SK-N-SH (cell line): Measurements from ENCODE around the gene SNTG2. TPM values are rescaled to one million over a fixed set of nuclear protein-coding genes. Genes with fewer than 3 reads are reported as not detected.

Experiments
- CTCF ChIA-PET: fragments of 300-600, 350-600 bp; formaldehyde crosslinking; extraction: SDS; loops from one replicate; lab custom pipeline; 2021; lab: Yijun Ruan, JAX
- POLR2A ChIA-PET: fragments of 350-600 bp; sonication (Branson Sonifier 250); formaldehyde crosslinking; extraction: SDS; loops from one replicate; lab custom pipeline; 2020; ENCODE audit warnings: antibody characterized with exemption, inconsistent platforms; lab: Yijun Ruan, JAX
- DNase-seq: peaks from one replicate; pipeline ENCODE4 v3.0.0; 2012
- H2AFZ ChIP-seq: fragments of 200-600 bp; sonication (generic); 2 replicates; pipeline ENCODE4 v1.8.1; 2016; ENCODE audit warnings: antibody characterized with exemption, mild to moderate bottlenecking, low read depth
- H3F3A ChIP-seq: fragments of 200-600 bp; sonication (generic); replicated peaks from 2 replicates; pipeline ENCODE3; 2016; ENCODE audit warnings: antibody characterized with exemption, mild to moderate bottlenecking; ENCODE audit not compliant: insufficient read depth
- H3K27ac ChIP-seq, 2 experiments: fragments of 200-500 bp in 1 of 2; fragments of 200-600 bp in 1 of 2; sonication (Bioruptor generic) in 1 of 2; sonication (generic), shearing (Covaris generic) in 1 of 2; 2 replicates each; pipeline versions ENCODE4 v1.5.1 to v1.6.1; 2014 to 2016; ENCODE audit warnings: low read depth in 2 of 2, inconsistent platforms in 1 of 2, low read length in 1 of 2, mild to moderate bottlenecking in 1 of 2, mixed read lengths in 1 of 2
- H3K27me3 ChIP-seq: fragments of 200-600 bp; sonication (generic), shearing (Covaris generic); 2 replicates; pipeline ENCODE4 v1.6.1; 2016; ENCODE audit warnings: mixed run types; ENCODE audit not compliant: insufficient read depth
- H3K36me3 ChIP-seq, 2 experiments: fragments of 200-500 bp in 1 of 2; fragments of 200-600 bp in 1 of 2; sonication (Bioruptor generic) in 1 of 2; sonication (generic) in 1 of 2; replicated peaks in 1 of 2; 2 replicates each; pipeline versions ENCODE3 to v1.5.1; 2014 to 2016; ENCODE audit warnings: low read length in 1 of 2, mild to moderate bottlenecking in 1 of 2; ENCODE audit not compliant: insufficient read depth in 2 of 2, control insufficient read depth in 1 of 2
- H3K4me1 ChIP-seq, 2 experiments: fragments of 200-500 bp in 1 of 2; fragments of 200-600 bp in 1 of 2; sonication (Bioruptor generic) in 1 of 2; sonication (generic), shearing (Covaris generic) in 1 of 2; 2 replicates each; pipeline versions ENCODE4 v1.5.1 to v1.6.1; 2014 to 2016; ENCODE audit warnings: low read depth in 1 of 2, low read length in 1 of 2, mixed run types in 1 of 2; ENCODE audit not compliant: insufficient read depth in 2 of 2, control insufficient read depth in 1 of 2
- H3K4me2 ChIP-seq: fragments of 200-600 bp; sonication (generic), shearing (Covaris generic); 2 replicates; pipeline ENCODE4 v1.6.1; 2017; ENCODE audit warnings: mixed run types
- H3K4me3 ChIP-seq, 2 experiments: fragments of 200-500 bp in 1 of 2; fragments of 200-600 bp in 1 of 2; sonication (Bioruptor generic) in 1 of 2; sonication (generic), shearing (Covaris generic) in 1 of 2; 2 replicates each; pipeline versions ENCODE4 v1.5.1 to v1.8.1; 2014 to 2016; ENCODE audit warnings: low read depth in 2 of 2, inconsistent platforms in 1 of 2, low read length in 1 of 2, mild to moderate bottlenecking in 1 of 2, mixed read lengths in 1 of 2, moderate library complexity in 1 of 2
- H3K79me2 ChIP-seq: fragments of 200-600 bp; sonication (generic); 2 replicates; pipeline ENCODE4 v1.8.1; 2017; ENCODE audit warnings: mild to moderate bottlenecking; ENCODE audit not compliant: insufficient read depth
- H3K9ac ChIP-seq: fragments of 200-600 bp; sonication (generic); 2 replicates; pipeline ENCODE4 v1.6.1; 2017; ENCODE audit warnings: mixed run types
- H3K9me2 ChIP-seq: fragments of 200-600 bp; sonication (generic); 2 replicates; pipeline ENCODE4 v1.6.1; 2017; ENCODE audit warnings: mixed run types
- H3K9me3 ChIP-seq: fragments of 200-600 bp; sonication (generic); 2 replicates; pipeline ENCODE4 v1.6.1; 2017; ENCODE audit warnings: mixed run types, mild to moderate bottlenecking, moderate library complexity
- H4K20me1 ChIP-seq: fragments of 200-600 bp; sonication (generic); 2 replicates; pipeline ENCODE4 v1.6.1; 2017; ENCODE audit warnings: mild to moderate bottlenecking, mixed run types; ENCODE audit not compliant: insufficient read depth
- CHD2 ChIP-seq: fragments of 150-350 bp; IDR thresholded peaks from 2 replicates; pipeline ENCODE4 v1.6.1; 2018; ENCODE audit warnings: low read length; ENCODE audit not compliant: partially characterized antibody
- ELF1 ChIP-seq: IDR thresholded peaks from 2 replicates; pipeline ENCODE4 v1.4.0; 2012
- EZH2phosphoT487 ChIP-seq: fragments of 200-600 bp; sonication (generic); IDR thresholded peaks from 2 replicates; pipeline ENCODE4 v1.6.1; 2017; ENCODE audit warnings: low read depth, mixed run types, mild to moderate bottlenecking, antibody characterized with exemption, moderate library complexity, borderline replicate concordance
- FOXM1 ChIP-seq: IDR thresholded peaks from 2 replicates; pipeline ENCODE4 v1.4.0; 2012; ENCODE audit warnings: low read depth, mild to moderate bottlenecking
- GABPA ChIP-seq: IDR thresholded peaks from 2 replicates; pipeline ENCODE4 v1.4.0; 2012; ENCODE audit warnings: low read depth, mild to moderate bottlenecking
- GATA2 ChIP-seq: sonication (generic); formaldehyde crosslinking; IDR thresholded peaks from 2 replicates; pipeline ENCODE4 v1.5.0; 2020; ENCODE audit warnings: mild to moderate bottlenecking, missing genetic modification reagents
- MEF2A ChIP-seq: IDR thresholded peaks from 2 replicates; pipeline ENCODE4 v1.4.0; 2012; ENCODE audit warnings: low read depth, borderline replicate concordance
- MXI1 ChIP-seq: IDR thresholded peaks from 2 replicates; pipeline ENCODE4 v1.6.1; 2012; ENCODE audit warnings: mild to moderate bottlenecking, low read depth, low read length, improper control_type of control experiment
- NFIC ChIP-seq: IDR thresholded peaks from 2 replicates; pipeline ENCODE4 v1.4.0; 2012; ENCODE audit warnings: borderline replicate concordance
- POLR2AphosphoS5 ChIP-seq: IDR thresholded peaks from 2 replicates; pipeline ENCODE4 v1.6.1; 2012; ENCODE audit warnings: low read depth, low read length
- RAD21 ChIP-seq: IDR thresholded peaks from 2 replicates; pipeline ENCODE4 v1.6.1; 2012; ENCODE audit warnings: mild to moderate bottlenecking, low read length
- TAF1 ChIP-seq: IDR thresholded peaks from 2 replicates; pipeline ENCODE4 v1.6.1; 2012; ENCODE audit warnings: low read depth, mild to moderate bottlenecking, low read length, moderate library complexity, borderline replicate concordance
- TEAD4 ChIP-seq: IDR thresholded peaks from 2 replicates; pipeline ENCODE4 v1.4.0; 2012; ENCODE audit warnings: mild to moderate bottlenecking, borderline replicate concordance; ENCODE audit not compliant: insufficient read depth
- YY1 ChIP-seq: IDR thresholded peaks from 2 replicates; pipeline ENCODE4 v1.4.0; 2012; ENCODE audit warnings: low read depth, mild to moderate bottlenecking
- WGBS: methylation state at CpG from one replicate; pipeline ENCODE4 v1.1.6; 2017; ENCODE audit warnings: low lambda C conversion rate; 5-methylcytosine and 5-hydroxymethylcytosine counted together
- polyA plus RNA-seq, 3 experiments: library from polyadenylated mRNA; depleted of rRNA; stranded (reverse); fragments of >200 nt; gene quantifications; 2 replicates each; pipeline ENCODE4 v1.2.3, GENCODE V29; 2012
- TF ChIP-seq, protein P1 (sequence below): IDR thresholded peaks from 2 replicates; pipeline ENCODE4 v1.4.0; 2012; ENCODE audit warnings: low read depth, borderline replicate concordance
- TF ChIP-seq, protein P2 (sequence below): fragments of 150-350 bp; IDR thresholded peaks from 2 replicates; pipeline ENCODE4 v1.6.1; 2017; ENCODE audit warnings: antibody characterized with exemption, low read length, low read depth, borderline replicate concordance
- TF ChIP-seq, protein P3 (sequence below): IDR thresholded peaks from 2 replicates; pipeline ENCODE4 v1.4.0; 2012; ENCODE audit warnings: low read depth
- TF ChIP-seq, protein P4 (sequence below): fragments of 200-600 bp; sonication (generic); IDR thresholded peaks from 2 replicates; pipeline ENCODE4 v1.6.1; 2017; ENCODE audit warnings: antibody characterized with exemption, mild to moderate bottlenecking, moderate library complexity
- TF ChIP-seq, protein P5 (sequence below): IDR thresholded peaks from 2 replicates; pipeline ENCODE4; 2012
- TF ChIP-seq, protein P6 (sequence below): IDR thresholded peaks from 2 replicates; pipeline ENCODE4 v1.6.1; 2012; ENCODE audit warnings: mild to moderate bottlenecking, low read depth, low read length, moderate library complexity

SNTG2 gene
- polyA plus RNA-seq, 1 of the 3 experiments (the other 2 are of a cell fraction), result not detected

DNA sequence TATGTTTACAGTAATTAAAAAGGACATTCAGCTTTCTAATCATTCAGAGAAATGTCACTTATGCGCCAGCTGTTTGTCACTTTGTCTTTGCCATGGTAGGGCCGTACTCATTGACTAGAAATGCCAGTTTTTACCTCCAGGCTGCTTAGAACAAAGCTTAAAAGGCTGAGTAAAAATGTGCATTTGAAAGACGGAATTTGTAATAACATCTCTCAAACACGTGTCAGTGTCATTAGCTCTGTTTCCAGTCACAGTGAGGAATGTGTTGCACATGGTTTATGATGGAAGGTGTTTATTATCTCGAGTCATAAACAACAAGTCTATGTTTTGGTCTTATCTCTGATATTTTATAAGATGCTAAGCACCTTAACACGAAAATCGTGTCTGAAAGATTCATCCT, 118.2 kb downstream of the SNTG2 start:
- Histone ChIP-seq H3K9me3 (0 out of 2 replicates have a peak, but pooled peaks cover 7% of the 10 kb centered on the region), H3K9me2 (no peaks in the 10 kb centered on the region), H3K27ac (no peak overlapping the region), H3K9ac (no peak overlapping the region), H3K4me2 (no peak overlapping the region), H3K36me3 (no peaks in the 10 kb centered on the region)
- CTCF ChIA-PET, result interaction anchor here (0.7 to 4.7 kb wide), 11 partner anchors 10 to 478 kb away, joined by 3 to 19 read pairs (median 4); no protein-coding TSS in a partner anchor
- 26% methylated on average over 7 of the region's 7 CpGs for WGBS
- no peak for DNase-seq
- TF ChIP-seq MXI1, result no peak
- no peak for TF ChIP-seq POLR2AphosphoS5
- no peak for TF ChIP-seq ELF1
- TF ChIP-seq, protein P1, sequence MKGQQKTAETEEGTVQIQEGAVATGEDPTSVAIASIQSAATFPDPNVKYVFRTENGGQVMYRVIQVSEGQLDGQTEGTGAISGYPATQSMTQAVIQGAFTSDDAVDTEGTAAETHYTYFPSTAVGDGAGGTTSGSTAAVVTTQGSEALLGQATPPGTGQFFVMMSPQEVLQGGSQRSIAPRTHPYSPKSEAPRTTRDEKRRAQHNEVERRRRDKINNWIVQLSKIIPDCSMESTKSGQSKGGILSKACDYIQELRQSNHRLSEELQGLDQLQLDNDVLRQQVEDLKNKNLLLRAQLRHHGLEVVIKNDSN, result no peak
- TF ChIP-seq, protein P2, sequence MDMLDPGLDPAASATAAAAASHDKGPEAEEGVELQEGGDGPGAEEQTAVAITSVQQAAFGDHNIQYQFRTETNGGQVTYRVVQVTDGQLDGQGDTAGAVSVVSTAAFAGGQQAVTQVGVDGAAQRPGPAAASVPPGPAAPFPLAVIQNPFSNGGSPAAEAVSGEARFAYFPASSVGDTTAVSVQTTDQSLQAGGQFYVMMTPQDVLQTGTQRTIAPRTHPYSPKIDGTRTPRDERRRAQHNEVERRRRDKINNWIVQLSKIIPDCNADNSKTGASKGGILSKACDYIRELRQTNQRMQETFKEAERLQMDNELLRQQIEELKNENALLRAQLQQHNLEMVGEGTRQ, result no peak
- no peak for TF ChIP-seq RAD21
- TF ChIP-seq, all 33 proteins: peak for 0
- POLR2A ChIA-PET, result no interaction called here
- peaks cover 0 to 8% of the 10 kb centered on the region in 2 experiments; a peak in 2 of 4 replicates for H3K4me1 ChIP-seq
- H3K4me3 ChIP-seq, result no peak overlapping the region
- H3F3A ChIP-seq, result no peaks in the 10 kb centered on the region
- no peaks in the 10 kb centered on the region for H3K79me2 ChIP-seq
- H3K27me3 ChIP-seq, result no peaks in the 10 kb centered on the region
- H4K20me1 ChIP-seq, result no peaks in the 10 kb centered on the region
- no peak overlapping the region for H2AFZ ChIP-seq

DNA sequence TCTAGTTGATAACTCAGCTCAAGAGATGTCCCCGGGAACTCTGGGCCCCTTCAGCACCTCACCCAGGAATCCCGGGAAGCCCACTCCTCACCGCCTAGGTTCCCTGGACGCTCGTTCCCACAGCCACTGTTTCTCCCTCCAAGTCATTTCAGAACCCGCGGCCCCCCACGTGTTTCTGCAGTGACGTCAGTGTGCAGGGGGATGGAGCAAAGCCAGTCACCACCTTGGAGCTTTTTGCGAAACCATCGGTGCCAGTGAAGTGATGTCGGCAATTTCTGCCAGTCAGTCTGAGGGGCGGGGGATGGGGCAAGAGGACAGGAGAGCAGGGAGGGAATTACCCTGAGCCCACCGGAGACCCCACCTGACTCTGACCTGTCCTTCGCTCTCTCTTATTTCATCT, 119.2 kb downstream of the SNTG2 start:
- Histone ChIP-seq H3K4me2 (no peak overlapping the region), H4K20me1 (no peaks in the 10 kb centered on the region), H3K36me3 (no peaks in the 10 kb centered on the region), H3K27me3 (no peaks in the 10 kb centered on the region), H3K27ac (no peak overlapping the region), H2AFZ (no peak overlapping the region), H3K4me3 (no peak overlapping the region), H3K9me3 (0 out of 2 replicates have a peak, but pooled peaks cover 7% of the 10 kb centered on the region), H3K4me1 (peaks cover 0 to 8% of the 10 kb centered on the region in 2 experiments; a peak in 2 of 4 replicates), H3K9me2 (no peaks in the 10 kb centered on the region), H3K9ac (no peak overlapping the region), H3F3A (no peaks in the 10 kb centered on the region), H3K79me2 (no peaks in the 10 kb centered on the region)
- 61% methylated on average over 15 of the region's 15 CpGs for WGBS
- ChIA-PET CTCF (interaction anchor here (0.6 to 4.7 kb wide), 23 partner anchors 8 to 481 kb away, joined by 3 to 15 read pairs (median 4); partner anchors contain the start of gene SNTG2), POLR2A (interaction anchor here (0.6 kb wide), 1 partner anchor 37 kb away, joined by 4 read pairs; no protein-coding TSS in a partner anchor)
- DNase-seq, result no peak
- TF ChIP-seq, protein P3, sequence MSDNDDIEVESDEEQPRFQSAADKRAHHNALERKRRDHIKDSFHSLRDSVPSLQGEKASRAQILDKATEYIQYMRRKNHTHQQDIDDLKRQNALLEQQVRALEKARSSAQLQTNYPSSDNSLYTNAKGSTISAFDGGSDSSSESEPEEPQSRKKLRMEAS, result no peak
- TF ChIP-seq CHD2, result no peak
- TF ChIP-seq GABPA, result no peak
- TF ChIP-seq NFIC, result no peak
- TF ChIP-seq ELF1, result no peak
- TF ChIP-seq TEAD4, result no peak
- TF ChIP-seq, protein P4, sequence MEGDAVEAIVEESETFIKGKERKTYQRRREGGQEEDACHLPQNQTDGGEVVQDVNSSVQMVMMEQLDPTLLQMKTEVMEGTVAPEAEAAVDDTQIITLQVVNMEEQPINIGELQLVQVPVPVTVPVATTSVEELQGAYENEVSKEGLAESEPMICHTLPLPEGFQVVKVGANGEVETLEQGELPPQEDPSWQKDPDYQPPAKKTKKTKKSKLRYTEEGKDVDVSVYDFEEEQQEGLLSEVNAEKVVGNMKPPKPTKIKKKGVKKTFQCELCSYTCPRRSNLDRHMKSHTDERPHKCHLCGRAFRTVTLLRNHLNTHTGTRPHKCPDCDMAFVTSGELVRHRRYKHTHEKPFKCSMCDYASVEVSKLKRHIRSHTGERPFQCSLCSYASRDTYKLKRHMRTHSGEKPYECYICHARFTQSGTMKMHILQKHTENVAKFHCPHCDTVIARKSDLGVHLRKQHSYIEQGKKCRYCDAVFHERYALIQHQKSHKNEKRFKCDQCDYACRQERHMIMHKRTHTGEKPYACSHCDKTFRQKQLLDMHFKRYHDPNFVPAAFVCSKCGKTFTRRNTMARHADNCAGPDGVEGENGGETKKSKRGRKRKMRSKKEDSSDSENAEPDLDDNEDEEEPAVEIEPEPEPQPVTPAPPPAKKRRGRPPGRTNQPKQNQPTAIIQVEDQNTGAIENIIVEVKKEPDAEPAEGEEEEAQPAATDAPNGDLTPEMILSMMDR, result no peak
- TF ChIP-seq YY1, result no peak
- TF ChIP-seq, protein P5, sequence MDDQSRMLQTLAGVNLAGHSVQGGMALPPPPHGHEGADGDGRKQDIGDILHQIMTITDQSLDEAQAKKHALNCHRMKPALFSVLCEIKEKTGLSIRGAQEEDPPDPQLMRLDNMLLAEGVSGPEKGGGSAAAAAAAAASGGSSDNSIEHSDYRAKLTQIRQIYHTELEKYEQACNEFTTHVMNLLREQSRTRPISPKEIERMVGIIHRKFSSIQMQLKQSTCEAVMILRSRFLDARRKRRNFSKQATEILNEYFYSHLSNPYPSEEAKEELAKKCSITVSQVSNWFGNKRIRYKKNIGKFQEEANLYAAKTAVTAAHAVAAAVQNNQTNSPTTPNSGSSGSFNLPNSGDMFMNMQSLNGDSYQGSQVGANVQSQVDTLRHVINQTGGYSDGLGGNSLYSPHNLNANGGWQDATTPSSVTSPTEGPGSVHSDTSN, result no peak
- no peak for TF ChIP-seq GATA2 (CRISPR knock-in tag)
- TF ChIP-seq FOXM1, result no peak
- TF ChIP-seq, protein P6, sequence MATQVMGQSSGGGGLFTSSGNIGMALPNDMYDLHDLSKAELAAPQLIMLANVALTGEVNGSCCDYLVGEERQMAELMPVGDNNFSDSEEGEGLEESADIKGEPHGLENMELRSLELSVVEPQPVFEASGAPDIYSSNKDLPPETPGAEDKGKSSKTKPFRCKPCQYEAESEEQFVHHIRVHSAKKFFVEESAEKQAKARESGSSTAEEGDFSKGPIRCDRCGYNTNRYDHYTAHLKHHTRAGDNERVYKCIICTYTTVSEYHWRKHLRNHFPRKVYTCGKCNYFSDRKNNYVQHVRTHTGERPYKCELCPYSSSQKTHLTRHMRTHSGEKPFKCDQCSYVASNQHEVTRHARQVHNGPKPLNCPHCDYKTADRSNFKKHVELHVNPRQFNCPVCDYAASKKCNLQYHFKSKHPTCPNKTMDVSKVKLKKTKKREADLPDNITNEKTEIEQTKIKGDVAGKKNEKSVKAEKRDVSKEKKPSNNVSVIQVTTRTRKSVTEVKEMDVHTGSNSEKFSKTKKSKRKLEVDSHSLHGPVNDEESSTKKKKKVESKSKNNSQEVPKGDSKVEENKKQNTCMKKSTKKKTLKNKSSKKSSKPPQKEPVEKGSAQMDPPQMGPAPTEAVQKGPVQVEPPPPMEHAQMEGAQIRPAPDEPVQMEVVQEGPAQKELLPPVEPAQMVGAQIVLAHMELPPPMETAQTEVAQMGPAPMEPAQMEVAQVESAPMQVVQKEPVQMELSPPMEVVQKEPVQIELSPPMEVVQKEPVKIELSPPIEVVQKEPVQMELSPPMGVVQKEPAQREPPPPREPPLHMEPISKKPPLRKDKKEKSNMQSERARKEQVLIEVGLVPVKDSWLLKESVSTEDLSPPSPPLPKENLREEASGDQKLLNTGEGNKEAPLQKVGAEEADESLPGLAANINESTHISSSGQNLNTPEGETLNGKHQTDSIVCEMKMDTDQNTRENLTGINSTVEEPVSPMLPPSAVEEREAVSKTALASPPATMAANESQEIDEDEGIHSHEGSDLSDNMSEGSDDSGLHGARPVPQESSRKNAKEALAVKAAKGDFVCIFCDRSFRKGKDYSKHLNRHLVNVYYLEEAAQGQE, result no peak
- no peak for TF ChIP-seq TAF1
- TF ChIP-seq MEF2A, result no peak
- no peak for TF ChIP-seq EZH2phosphoT487
